Vagina (tissue), 2 donors: ENCODE measurements around the gene PRUNE2. TPM values are rescaled to one million over a fixed set of nuclear protein-coding genes. Genes with fewer than 3 reads are reported as not detected.

Source experiments
- DNase-seq, 2 donors: peaks; one replicate each; pipeline ENCODE4 v3.0.0-alpha.2; 2017; ENCODE audit errors: extremely low spot score in 2 of 2
- H3K27ac ChIP-seq: fragments of 200-600 bp; sonication (generic); one replicate; pipeline ENCODE4 v1.5.1; 2019
- H3K27me3 ChIP-seq: fragments of 200-600 bp; sonication (generic); one replicate; pipeline ENCODE4 v1.5.1; 2019
- H3K36me3 ChIP-seq, 2 donors: fragments of 200-600 bp; sonication (generic); one replicate each; pipeline ENCODE4 v1.5.1; 2017 to 2019
- H3K4me1 ChIP-seq: fragments of 200-600 bp; sonication (generic); one replicate; pipeline ENCODE4 v1.5.1; 2019
- H3K4me3 ChIP-seq, 2 donors: fragments of 200-600 bp; sonication (generic); 1 replicate in 1 of 2; 2 replicates in 1 of 2; pipeline ENCODE4 v1.5.1; 2016 to 2019
- H3K9me3 ChIP-seq: fragments of 200-600 bp; sonication (generic); one replicate; pipeline ENCODE4 v1.5.1; 2019
- CTCF ChIP-seq, 3 experiments: fragments of 450-650 bp in 2 of 3; fragments of 200-600 bp in 1 of 3; sonication (generic) in 1 of 3; IDR thresholded peaks; one replicate each; pipeline ENCODE4 v1.5.1; 2017 to 2019; ENCODE audit warnings: antibody characterized with exemption in 3 of 3, mild to moderate bottlenecking in 2 of 3, moderate library complexity in 2 of 3
- POLR2A ChIP-seq, 2 donors: fragments of 450-650 bp; IDR thresholded peaks; one replicate each; pipeline ENCODE4 v1.6.1; 2017; ENCODE audit warnings: antibody characterized with exemption in 2 of 2, mild to moderate bottlenecking in 2 of 2, moderate library complexity in 2 of 2
- POLR2AphosphoS5 ChIP-seq, 2 donors: sonication (generic); formaldehyde crosslinking; IDR thresholded peaks; one replicate each; pipeline ENCODE4 v1.9.0; 2017; ENCODE audit warnings: antibody characterized with exemption in 2 of 2, mild to moderate bottlenecking in 2 of 2, low read depth in 1 of 2; ENCODE audit not compliant: insufficient read depth in 1 of 2
- intact Hi-C: fragments of 100-400 bp; cut with DNase I; formaldehyde crosslinking; loops from one replicate; pipeline ENCODE4 v1.15.1; 2023
- total RNA-seq: library from RNA; depleted of rRNA; stranded (reverse); fragments of >200 nt; gene quantifications from one replicate; pipeline ENCODE4 v1.2.3, GENCODE V29; 2016

The PRUNE2 gene
- total RNA-seq, 1 donor from 2014 or later: 75.6 TPM

GRCh38 chr9:76665458-76665857, 240.5 kb downstream of the PRUNE2 start:
- Histone ChIP-seq H3K4me3 (no peak overlapping the region), H3K4me1 (no peaks in the 10 kb centered on the region), H3K27ac (no peak overlapping the region), H3K36me3 (no peaks in the 10 kb centered on the region), H3K9me3 (no peaks in the 10 kb centered on the region), H3K27me3 (no peaks in the 10 kb centered on the region)
- intact Hi-C loops: loop anchor here (10.0 kb wide), 1 partner anchor 221 kb away; no protein-coding TSS in a partner anchor
- DNase-seq: no peak
- TF ChIP-seq POLR2A (IDR thresholded peaks at IDR 0.05) (no peak), POLR2AphosphoS5 (IDR thresholded peaks at IDR 0.05; ENCODE audit: insufficient read depth in 1 of 2, low read depth in 1 of 2) (no peak), CTCF (IDR thresholded peaks at IDR 0.05) (no peak)

DNA sequence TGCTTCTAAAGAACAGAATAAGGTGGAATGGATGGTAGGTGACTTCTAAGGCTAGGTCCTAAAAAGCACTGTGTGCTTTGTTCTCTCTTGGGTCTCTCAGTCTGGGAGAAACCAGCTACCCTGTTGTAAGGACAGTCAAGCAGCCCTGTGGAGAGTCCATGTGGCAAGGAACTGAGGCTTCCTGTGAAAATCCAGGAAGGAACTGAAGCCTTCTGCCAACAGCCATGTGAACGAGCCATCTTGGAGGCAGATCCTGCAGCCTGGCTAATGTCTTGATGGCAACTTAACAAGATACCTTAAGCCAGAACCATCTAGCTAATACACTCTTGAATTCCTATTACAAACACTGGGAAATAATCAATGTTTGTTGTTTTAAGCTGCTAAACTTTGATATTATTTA, 241.8 kb downstream of the PRUNE2 start:
- Histone ChIP-seq H3K27me3 (no peaks in the 10 kb centered on the region), H3K36me3 (no peaks in the 10 kb centered on the region), H3K9me3 (no peaks in the 10 kb centered on the region), H3K4me3 (no peak overlapping the region), H3K27ac (no peak overlapping the region), H3K4me1 (no peaks in the 10 kb centered on the region)
- intact Hi-C loops: loop anchor here (10.0 kb wide), 1 partner anchor 219 kb away; no protein-coding TSS in a partner anchor
- TF ChIP-seq POLR2AphosphoS5 (IDR thresholded peaks at IDR 0.05; ENCODE audit: insufficient read depth in 1 of 2, low read depth in 1 of 2): no peak
- no peak for TF ChIP-seq CTCF (IDR thresholded peaks at IDR 0.05)
- no peak for TF ChIP-seq POLR2A (IDR thresholded peaks at IDR 0.05)
- DNase-seq: no peak

DNA sequence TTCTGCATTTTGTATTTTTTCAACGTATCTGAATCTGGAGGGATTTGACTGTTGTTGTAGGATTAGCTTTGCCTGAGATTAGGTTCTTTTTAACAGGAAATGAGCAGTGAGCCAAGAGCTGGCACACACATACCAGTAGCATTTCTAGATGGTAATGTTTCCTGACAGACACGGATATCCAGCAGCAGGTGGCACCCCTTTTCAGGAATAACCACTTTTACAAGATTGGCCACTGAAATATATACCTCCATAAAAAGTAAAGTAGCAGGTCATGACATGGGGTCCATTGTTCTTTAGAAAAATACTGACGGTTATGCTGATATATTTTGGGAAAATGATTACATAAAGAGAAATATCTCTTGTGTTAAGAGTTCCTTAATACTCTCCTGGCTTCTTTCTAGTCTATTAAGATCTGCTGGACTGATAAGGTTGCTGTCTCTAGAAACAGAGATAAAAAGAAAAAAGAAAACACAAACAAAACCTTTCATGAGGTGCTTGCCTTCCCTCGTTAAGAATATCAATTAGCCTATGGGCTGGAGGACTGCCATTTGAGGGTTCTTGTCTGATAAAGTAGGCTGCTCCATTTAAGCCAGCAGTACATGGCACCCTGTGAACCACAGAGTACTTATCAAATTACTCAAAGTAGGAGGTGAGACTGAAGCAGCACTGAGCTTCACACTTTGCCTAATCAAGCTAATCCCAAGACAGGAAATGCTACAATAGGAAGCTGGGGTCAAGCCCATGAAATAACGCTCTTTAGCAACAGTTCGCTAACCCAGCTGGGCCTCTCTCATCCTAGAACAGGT, 243.2 kb downstream of the PRUNE2 start:
- no peaks in the 10 kb centered on the region for H3K27me3 ChIP-seq
- intact Hi-C loops: loop anchor here (10.0 kb wide), 1 partner anchor 218 kb away; no protein-coding TSS in a partner anchor
- TF ChIP-seq POLR2AphosphoS5 (IDR thresholded peaks at IDR 0.05; ENCODE audit: insufficient read depth in 1 of 2, low read depth in 1 of 2): no peak
- TF ChIP-seq POLR2A (IDR thresholded peaks at IDR 0.05): no peak
- TF ChIP-seq CTCF (IDR thresholded peaks at IDR 0.05): no peak

DNA sequence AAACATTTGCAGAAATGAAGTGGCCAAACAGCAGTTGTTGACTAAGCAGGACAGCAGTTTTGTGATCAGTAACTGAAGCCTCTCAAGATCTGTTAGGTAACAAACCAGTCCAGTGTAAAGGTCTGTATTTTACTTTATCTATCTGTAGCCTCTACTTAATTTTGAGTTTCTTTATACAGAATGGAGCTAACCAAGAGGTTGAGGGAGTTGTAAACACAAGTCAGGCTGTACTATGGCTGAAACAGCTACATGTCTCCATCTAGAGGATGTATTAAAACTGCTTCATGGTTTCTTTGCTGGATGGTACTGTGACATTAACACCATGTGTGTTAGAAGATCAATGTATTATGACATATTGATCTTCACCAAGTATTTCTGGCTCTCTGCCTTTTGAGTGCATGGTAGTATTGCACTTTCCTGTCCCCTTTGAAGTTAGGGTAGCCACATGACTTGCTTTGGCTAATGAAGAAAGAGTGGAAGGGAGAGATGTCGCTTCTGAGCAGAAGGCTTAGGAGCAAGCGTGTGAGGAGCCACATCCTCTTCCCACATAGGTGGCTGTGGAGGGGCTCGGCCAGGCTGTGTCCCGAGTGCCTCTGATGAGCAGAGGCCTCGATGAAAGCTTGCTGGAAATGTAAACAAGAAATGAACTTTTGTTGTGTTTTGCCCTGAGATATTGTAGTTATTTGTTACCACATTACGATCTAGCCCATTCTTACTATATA, 247.2 kb downstream of the PRUNE2 start:
- Histone ChIP-seq H3K27me3 (no peaks in the 10 kb centered on the region), H3K36me3 (no peaks in the 10 kb centered on the region), H3K27ac (no peak overlapping the region), H3K4me3 (no peak overlapping the region), H3K9me3 (no peaks in the 10 kb centered on the region), H3K4me1 (peaks cover 9% of the 10 kb centered on the region)
- no peak for DNase-seq
- TF ChIP-seq POLR2A (IDR thresholded peaks at IDR 0.05): no peak
- peak in 1 of 3 experiments; percentile 60 for TF ChIP-seq CTCF (IDR thresholded peaks at IDR 0.05)
- intact Hi-C loops: no loop called here

More for the DNA sequence above, 243.2 kb downstream of the PRUNE2 start:
- Histone ChIP-seq H3K36me3 (no peaks in the 10 kb centered on the region), H3K9me3 (no peaks in the 10 kb centered on the region), H3K4me1 (no peaks in the 10 kb centered on the region), H3K27ac (no peak overlapping the region), H3K4me3 (no peak overlapping the region)
- no peak for DNase-seq
